HG03575 (cell line): ENCODE measurements around the gene BTN3A1.
"Not testable (repeated sequence)": the region's sequence is repeated elsewhere in the genome, so short reads cannot be mapped to it uniquely, and the experiment has no call there.

Source experiments
- ATAC-seq: cut with Tn5 transposase; IDR thresholded peaks from one replicate; pipeline ENCODE4 v1.9.1; 2021; ENCODE audit not compliant: unreplicated experiment, insufficient number of reproducible peaks, low FRiP score; ENCODE audit errors: extremely low read depth

Gene BTN3A1

GRCh38 chr6:26377719-26378118, 24.4 kb upstream of the BTN3A1 start:
- ATAC-seq: no peak

GRCh38 chr6:26378143-26378542, 23.9 kb upstream of the BTN3A1 start:
- ATAC-seq: not testable (repeated sequence)

- no peak for ATAC-seq
Measured at GRCh38 chr6:26379292-26379691, 22.8 kb upstream of the BTN3A1 start.

GRCh38 chr6:26379740-26380139, 22.3 kb upstream of the BTN3A1 start:
- no peak for ATAC-seq

- no peak for ATAC-seq
Measured at GRCh38 chr6:26380256-26380655, 21.8 kb upstream of the BTN3A1 start.

GRCh38 chr6:26382121-26382520, 20.0 kb upstream of the BTN3A1 start:
- ATAC-seq: no peak

- no peak for ATAC-seq
Measured at GRCh38 chr6:26383624-26384417, 18.3 kb upstream of the BTN3A1 start.

GRCh38 chr6:26385734-26386125, 16.3 kb upstream of the BTN3A1 start:
- ATAC-seq: no peak

GRCh38 chr6:26387565-26387964, 14.5 kb upstream of the BTN3A1 start:
- no peak for ATAC-seq

GRCh38 chr6:26388014-26388413, 14.1 kb upstream of the BTN3A1 start:
- no peak for ATAC-seq

GRCh38 chr6:26388441-26388840, 13.6 kb upstream of the BTN3A1 start:
- ATAC-seq: no peak

- ATAC-seq: no peak
Measured at GRCh38 chr6:26389349-26389894, 12.7 kb upstream of the BTN3A1 start.

- ATAC-seq: no peak
Measured at GRCh38 chr6:26390531-26390930, 11.5 kb upstream of the BTN3A1 start.

GRCh38 chr6:26392932-26393636, 9.0 kb upstream of the BTN3A1 start:
- ATAC-seq: no peak

- ATAC-seq: no peak
Measured at GRCh38 chr6:26394289-26394688, 7.8 kb upstream of the BTN3A1 start.

- ATAC-seq: no peak
Measured at GRCh38 chr6:26398555-26398954, 3.5 kb upstream of the BTN3A1 start.

- no peak for ATAC-seq
Measured at GRCh38 chr6:26400626-26401025, 1.4 kb upstream of the BTN3A1 start.

GRCh38 chr6:26401389-26401986, 587 bp upstream of the BTN3A1 start:
- no peak for ATAC-seq

- no peak for ATAC-seq
Measured at GRCh38 chr6:26403893-26404292, 1.8 kb downstream of the BTN3A1 start.

GRCh38 chr6:26404546-26404945, 2.5 kb downstream of the BTN3A1 start:
- ATAC-seq: no peak
